ENCODE measurements around the gene NLRP6.
"Not testable (repeated sequence)": the region's sequence is repeated elsewhere in the genome, so short reads cannot be mapped to it uniquely, and the experiment has no call there.

The NLRP6 gene

DNA sequence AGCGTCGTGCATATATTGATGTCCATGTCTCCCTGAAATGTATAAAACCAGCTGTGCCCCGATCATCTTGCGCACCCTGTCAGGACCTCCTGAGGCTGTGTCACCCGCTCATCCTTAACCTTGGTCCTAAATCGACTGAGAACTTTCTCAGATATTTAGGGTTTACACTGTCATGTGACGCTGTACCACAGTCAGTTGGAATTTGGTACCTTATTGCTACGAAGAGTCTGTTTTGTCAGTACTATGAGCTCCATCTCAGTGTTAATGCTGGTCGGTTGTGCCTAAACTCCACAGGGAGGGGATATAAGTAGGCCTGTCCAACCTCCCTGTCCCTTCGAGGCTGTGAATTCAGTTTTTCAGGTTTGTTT is 27.6 kb downstream of the NLRP6 start:
- Histone ChIP-seq H2AFZ (no peak overlapping the region), H3K4me3 (ENCODE audit: low read depth, low read length) (no peak overlapping the region), H3K27me3 (ENCODE audit: control insufficient read depth, insufficient read depth, low read length) (no peaks in the 10 kb centered on the region), H3K36me3 (ENCODE audit: control insufficient read depth, insufficient read depth, low read length) (no peaks in the 10 kb centered on the region), H3K4me2 (ENCODE audit: low read length) (no peak overlapping the region), H3K4me1 (peaks cover 9% of the 10 kb centered on the region), H3K27ac (peak overlapping the region; percentile 4), H3K9ac (no peak overlapping the region), H3K9me3 (ENCODE audit: control insufficient read depth, low read length) (no peaks in the 10 kb centered on the region), H3K79me2 (no peaks in the 10 kb centered on the region)
- TF ChIP-seq CTCF (IDR thresholded peaks at IDR 0.05), result no peak

DNA sequence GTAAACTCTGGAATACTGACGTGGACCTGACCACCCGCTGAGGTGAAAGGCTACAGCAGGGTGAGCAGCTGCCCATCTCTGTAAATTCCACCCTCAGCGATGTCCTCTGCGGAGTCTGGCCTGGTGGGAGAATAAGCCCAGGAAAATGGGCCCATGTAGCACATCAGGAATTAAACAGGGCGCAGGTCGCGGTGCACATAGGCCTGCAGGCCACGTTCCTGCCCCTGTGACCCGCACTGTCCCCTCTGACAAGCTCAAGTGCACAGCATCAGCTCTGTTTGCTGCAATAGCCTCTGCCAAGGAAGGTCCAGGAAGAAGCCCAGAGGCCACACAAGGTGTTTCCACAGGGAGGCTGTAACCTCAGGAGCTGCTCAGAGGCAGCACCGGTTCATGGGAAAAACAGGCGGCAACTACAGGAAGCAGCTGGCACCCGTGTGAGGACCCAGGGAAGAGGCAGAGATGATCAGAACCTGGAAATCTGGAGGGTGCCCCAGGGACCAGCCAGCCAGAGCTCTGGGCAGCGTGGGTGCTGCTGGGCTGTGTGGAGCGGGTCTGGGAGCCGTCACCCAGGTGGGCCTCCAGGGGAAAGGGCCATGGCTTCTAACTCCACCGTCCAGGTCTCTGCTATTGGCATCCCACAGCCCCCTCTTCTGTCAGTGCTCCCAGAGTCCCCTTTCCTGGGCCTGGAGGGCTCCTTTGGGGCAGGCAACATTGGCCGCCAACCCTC is 28.6 kb downstream of the NLRP6 start:
- Histone ChIP-seq H3K27me3 (ENCODE audit: control insufficient read depth, insufficient read depth, low read length) (no peaks in the 10 kb centered on the region), H3K36me3 (ENCODE audit: control insufficient read depth, insufficient read depth, low read length) (no peaks in the 10 kb centered on the region), H3K4me1 (peaks cover 9% of the 10 kb centered on the region), H3K79me2 (no peaks in the 10 kb centered on the region), H3K9ac (no peak overlapping the region), H3K9me3 (ENCODE audit: control insufficient read depth, low read length) (no peaks in the 10 kb centered on the region), H3K4me3 (ENCODE audit: low read depth, low read length) (no peak overlapping the region), H3K4me2 (ENCODE audit: low read length) (no peak overlapping the region), H2AFZ (peak overlapping the region; percentile 38), H3K27ac (peak overlapping the region; percentile 62)
- TF ChIP-seq CTCF (IDR thresholded peaks at IDR 0.05), result no peak

DNA sequence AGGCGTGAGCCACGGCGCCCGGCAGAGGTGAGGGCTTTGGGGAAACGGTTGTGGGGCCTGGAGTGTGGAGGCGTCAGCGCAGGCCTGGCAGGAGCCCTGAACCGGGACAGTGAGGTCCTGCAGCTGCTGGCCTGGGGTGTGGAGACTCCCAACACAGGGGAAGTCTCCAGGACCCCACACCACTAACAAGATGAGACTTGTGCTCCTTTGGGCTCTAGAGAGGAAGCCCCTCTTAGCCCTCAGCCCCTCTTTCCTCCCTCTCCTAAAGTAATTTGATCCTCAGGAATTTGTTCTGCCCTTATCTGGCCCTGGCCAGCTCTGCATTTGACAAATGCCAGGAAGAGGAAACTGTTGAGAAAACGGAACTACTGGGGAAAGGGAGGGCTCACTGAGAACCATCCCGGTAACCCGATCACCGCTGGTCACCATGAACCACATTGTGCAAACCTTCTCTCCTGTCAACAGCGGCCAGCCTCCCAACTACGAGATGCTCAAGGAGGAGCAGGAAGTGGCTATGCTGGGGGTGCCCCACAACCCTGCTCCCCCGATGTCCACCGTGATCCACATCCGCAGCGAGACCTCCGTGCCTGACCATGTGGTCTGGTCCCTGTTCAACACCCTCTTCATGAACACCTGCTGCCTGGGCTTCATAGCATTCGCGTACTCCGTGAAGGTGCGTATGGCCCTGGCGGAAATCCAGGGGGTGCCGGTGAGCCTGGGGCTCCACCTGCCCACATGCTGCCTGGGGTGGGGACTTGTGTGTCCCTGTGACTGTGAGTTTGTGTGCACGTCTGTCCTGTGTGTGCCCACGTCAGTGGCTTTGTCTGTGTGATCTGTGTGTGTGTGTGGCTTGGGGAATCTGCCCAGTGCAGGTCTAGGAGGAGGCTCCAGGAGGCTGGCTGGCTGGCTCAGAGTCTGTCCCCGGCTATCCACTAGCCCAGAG is 29.8 kb downstream of the NLRP6 start, which contains the start of gene IFITM2:
Gene IFITM2 (plus strand): TSS at position 51 of the 943 bp plus-strand sequence. CDS start 377 bp downstream, at position 428.
- not testable (repeated sequence) for H3K9me3 ChIP-seq (ENCODE audit: control insufficient read depth, low read length); H3K36me3 ChIP-seq (ENCODE audit: control insufficient read depth, insufficient read depth, low read length); H3K79me2 ChIP-seq; H3K9ac ChIP-seq; H3K4me1 ChIP-seq; H3K27me3 ChIP-seq (ENCODE audit: control insufficient read depth, insufficient read depth, low read length)
- Histone ChIP-seq H2AFZ (peak within 1 kb of the TSS; percentile 38), H3K4me3 (ENCODE audit: low read depth, low read length) (peak within 1 kb of the TSS; percentile 62), H3K4me2 (ENCODE audit: low read length) (peak within 1 kb of the TSS; percentile 65), H3K27ac (peak within 1 kb of the TSS; percentile 62)

- H3K4me3 ChIP-seq (ENCODE audit: low read depth, low read length), result peak overlapping the region; percentile 37
- not testable (repeated sequence) for H3K9me3 ChIP-seq (ENCODE audit: control insufficient read depth, low read length); H3K27me3 ChIP-seq (ENCODE audit: control insufficient read depth, insufficient read depth, low read length); H3K4me1 ChIP-seq; H3K79me2 ChIP-seq; H2AFZ ChIP-seq; H3K9ac ChIP-seq; H3K36me3 ChIP-seq (ENCODE audit: control insufficient read depth, insufficient read depth, low read length)
- peak overlapping the region; percentile 66 for H3K4me2 ChIP-seq (ENCODE audit: low read length)
- H3K27ac ChIP-seq, result peak overlapping the region; percentile 62
Measured at GRCh38 chr11:308740-309665, 30.8 kb downstream of the NLRP6 start.

DNA sequence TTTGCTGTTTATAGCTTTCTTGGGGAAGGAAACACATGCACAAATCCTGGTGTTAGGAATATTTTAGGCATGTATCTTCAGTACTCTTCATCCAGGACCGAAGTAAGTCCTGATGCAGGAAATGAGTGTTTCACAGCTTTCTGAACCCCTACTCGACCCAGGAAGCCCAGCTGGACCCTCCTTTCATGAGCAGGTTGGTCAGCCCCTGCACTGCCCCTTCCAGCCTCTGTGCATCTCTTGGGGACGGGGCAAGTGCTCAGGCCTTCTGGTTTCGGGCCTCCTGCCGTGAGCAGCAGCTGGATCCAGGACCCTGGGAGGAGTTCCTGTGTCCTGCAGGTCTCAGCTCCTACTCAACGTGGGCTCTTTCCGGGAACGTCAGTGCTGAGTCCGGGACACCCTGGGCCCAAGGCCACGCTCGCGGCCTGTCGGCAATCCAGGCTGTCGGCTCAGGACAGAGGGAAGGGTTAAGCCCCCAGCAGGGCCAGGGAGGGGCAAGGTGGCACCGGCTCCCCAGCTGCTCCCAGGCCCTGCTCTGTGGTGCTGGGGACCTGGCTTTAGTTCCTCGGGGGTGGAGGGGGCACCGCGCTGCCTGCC is 31.9 kb downstream of the NLRP6 start:
- H3K4me3 ChIP-seq (ENCODE audit: low read depth, low read length), result peak overlapping the region; percentile 37
- H2AFZ ChIP-seq; H3K9me3 ChIP-seq (ENCODE audit: control insufficient read depth, low read length); H3K9ac ChIP-seq; H3K4me1 ChIP-seq; H3K36me3 ChIP-seq (ENCODE audit: control insufficient read depth, insufficient read depth, low read length); H3K27me3 ChIP-seq (ENCODE audit: control insufficient read depth, insufficient read depth, low read length); H3K79me2 ChIP-seq: not testable (repeated sequence)
- H3K4me2 ChIP-seq (ENCODE audit: low read length), result peak overlapping the region; percentile 66
- peak overlapping the region; percentile 62 for H3K27ac ChIP-seq

DNA sequence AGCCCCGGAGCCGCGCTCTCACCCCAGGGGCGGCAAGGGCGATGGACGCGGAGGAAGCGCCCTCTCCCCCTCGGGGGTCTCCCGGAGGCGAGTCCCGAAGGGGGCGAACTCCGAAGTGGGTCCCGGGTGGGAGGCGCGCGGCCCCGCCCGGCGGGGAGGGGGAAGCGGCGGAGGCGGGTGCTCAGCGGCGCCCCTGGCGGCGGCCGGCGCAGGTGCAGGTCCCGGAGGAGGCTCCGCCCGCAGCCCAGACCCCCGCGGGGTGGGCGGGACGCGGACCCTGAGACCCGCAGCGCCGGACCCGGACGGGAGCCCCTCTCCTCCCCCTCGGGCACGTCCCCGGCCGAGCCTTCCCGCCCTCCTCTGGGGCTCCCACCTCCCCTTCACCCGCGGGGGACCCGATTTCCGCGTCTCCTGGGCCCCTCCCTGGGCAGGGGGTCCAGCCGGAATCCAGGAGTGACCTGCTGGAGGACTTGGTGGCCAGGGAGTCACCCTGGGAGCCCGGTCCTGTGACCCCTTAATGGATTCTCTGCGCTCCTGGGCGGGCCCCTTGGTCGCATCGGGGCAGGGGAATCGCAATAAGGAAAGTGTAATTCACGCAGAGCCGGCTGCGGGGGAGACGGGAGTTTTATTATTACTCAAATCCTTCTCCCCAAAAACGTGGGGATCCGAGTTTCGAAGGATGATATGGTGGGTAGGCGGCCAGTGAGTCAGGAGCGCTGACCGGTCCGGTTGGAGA is 33.0 kb downstream of the NLRP6 start:
- peak overlapping the region; percentile 33 for H3K27ac ChIP-seq
- H3K9ac ChIP-seq; H3K9me3 ChIP-seq (ENCODE audit: control insufficient read depth, low read length); H3K4me1 ChIP-seq; H3K36me3 ChIP-seq (ENCODE audit: control insufficient read depth, insufficient read depth, low read length); H3K4me2 ChIP-seq (ENCODE audit: low read length); H3K27me3 ChIP-seq (ENCODE audit: control insufficient read depth, insufficient read depth, low read length); H2AFZ ChIP-seq; H3K4me3 ChIP-seq (ENCODE audit: low read depth, low read length); H3K79me2 ChIP-seq: not testable (repeated sequence)

Data from parathyroid adenoma (tissue), 2 donors.